ENCODE data around the gene ZNF598.

ZNF598 gene

DNA sequence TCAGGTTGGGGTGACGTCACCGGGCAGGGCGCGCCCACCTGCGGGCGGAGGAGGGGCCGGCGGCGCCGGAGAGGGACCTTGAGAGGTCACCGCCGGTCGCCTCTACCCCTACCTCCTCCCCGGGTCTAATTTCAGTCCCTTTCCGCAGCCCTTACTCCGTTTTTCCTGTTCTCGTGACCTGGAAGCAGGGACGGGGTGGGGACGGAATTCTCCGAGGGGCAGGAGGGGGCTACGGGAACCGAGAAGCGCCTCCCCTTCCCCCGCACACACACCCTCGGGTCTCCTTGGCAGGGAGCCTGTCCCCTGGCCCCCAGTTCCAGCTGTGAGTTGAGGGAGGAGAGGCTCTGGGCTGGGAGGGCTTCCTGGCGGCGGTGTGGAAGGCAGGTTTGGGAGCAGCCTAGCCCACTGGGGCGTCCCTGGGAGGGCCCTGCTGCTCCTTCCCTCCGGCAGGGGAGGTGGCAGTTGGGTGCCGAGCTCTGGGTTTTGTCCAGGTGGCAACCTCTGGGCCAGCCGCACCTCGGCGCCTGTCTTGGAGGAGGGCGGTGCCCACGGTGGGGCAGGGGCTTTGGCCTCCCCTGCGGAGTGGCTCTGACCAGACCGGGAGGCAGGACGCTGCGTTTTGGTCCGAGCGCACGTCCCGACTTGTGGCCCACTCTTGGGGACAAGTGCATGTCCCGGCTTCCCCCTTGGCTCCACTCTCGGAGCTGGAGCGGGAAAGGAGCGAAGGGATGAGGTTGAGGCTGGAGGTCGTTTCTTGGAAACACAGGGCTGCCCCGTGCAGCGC is 19.1 kb downstream of the ZNF598 start:
- H3K9ac ChIP-seq (ENCODE audit: low read depth, low read length) = no peak overlapping the region
- H3K4me3 ChIP-seq (ENCODE audit: low read depth in 1 of 2, low read length in 2 of 2) = no peak overlapping the region
- no peak overlapping the region for H2AFZ ChIP-seq (ENCODE audit: low read depth, low read length)
- TF ChIP-seq, protein P1, sequence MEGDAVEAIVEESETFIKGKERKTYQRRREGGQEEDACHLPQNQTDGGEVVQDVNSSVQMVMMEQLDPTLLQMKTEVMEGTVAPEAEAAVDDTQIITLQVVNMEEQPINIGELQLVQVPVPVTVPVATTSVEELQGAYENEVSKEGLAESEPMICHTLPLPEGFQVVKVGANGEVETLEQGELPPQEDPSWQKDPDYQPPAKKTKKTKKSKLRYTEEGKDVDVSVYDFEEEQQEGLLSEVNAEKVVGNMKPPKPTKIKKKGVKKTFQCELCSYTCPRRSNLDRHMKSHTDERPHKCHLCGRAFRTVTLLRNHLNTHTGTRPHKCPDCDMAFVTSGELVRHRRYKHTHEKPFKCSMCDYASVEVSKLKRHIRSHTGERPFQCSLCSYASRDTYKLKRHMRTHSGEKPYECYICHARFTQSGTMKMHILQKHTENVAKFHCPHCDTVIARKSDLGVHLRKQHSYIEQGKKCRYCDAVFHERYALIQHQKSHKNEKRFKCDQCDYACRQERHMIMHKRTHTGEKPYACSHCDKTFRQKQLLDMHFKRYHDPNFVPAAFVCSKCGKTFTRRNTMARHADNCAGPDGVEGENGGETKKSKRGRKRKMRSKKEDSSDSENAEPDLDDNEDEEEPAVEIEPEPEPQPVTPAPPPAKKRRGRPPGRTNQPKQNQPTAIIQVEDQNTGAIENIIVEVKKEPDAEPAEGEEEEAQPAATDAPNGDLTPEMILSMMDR (IDR thresholded peaks at IDR 0.05; ENCODE audit: borderline replicate concordance, extremely low read depth, low read length, poor library complexity, severe bottlenecking) = no peak
- DNase-seq (no peak), ATAC-seq (ENCODE audit: insufficient read depth, low read depth) (no peak)
- H3K9me3 ChIP-seq (ENCODE audit: insufficient read depth, low read length, severe bottlenecking) = no peaks in the 10 kb centered on the region
- H3K4me2 ChIP-seq (ENCODE audit: insufficient read depth, low read length) = no peak overlapping the region
- no peaks in the 10 kb centered on the region for H3K79me2 ChIP-seq (ENCODE audit: insufficient read depth, low read length)
- H4K20me1 ChIP-seq (ENCODE audit: insufficient read depth, low read length) = no peaks in the 10 kb centered on the region
- H3K4me1 ChIP-seq (ENCODE audit: insufficient read depth, low read length) = peaks cover under 1% of the 10 kb centered on the region; the same call in 1 of the 2 replicates
- H3K36me3 ChIP-seq (ENCODE audit: insufficient read depth, low read length) = peaks cover 9% of the 10 kb centered on the region
- H3K27ac ChIP-seq (ENCODE audit: low read length) = no peak overlapping the region
- H3K27me3 ChIP-seq (ENCODE audit: insufficient read depth, low read length, poor library complexity) = no peaks in the 10 kb centered on the region

DNA sequence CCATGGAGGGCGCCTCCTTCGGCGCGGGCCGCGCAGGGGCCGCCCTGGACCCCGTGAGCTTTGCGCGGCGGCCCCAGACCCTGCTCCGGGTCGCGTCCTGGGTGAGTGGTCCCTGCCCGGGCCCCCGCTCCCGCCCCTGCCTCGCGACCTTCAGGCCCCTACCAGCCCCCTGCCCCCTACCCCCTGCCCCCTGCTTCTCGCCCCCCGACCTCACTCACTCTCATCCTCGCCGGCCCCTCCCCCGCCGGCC is 19.6 kb downstream of the ZNF598 start:
- Histone ChIP-seq H3K4me1 (ENCODE audit: insufficient read depth, low read length) (peaks cover 6% of the 10 kb centered on the region), H3K4me2 (ENCODE audit: insufficient read depth, low read length) (no peak overlapping the region), H3K9ac (ENCODE audit: low read depth, low read length) (no peak overlapping the region), H3K4me3 (ENCODE audit: low read depth in 1 of 2, low read length in 2 of 2) (no peak overlapping the region), H4K20me1 (ENCODE audit: insufficient read depth, low read length) (no peaks in the 10 kb centered on the region), H3K79me2 (ENCODE audit: insufficient read depth, low read length) (peaks cover 3% of the 10 kb centered on the region), H3K36me3 (ENCODE audit: insufficient read depth, low read length) (peaks cover 13% of the 10 kb centered on the region), H3K27ac (ENCODE audit: low read length) (no peak overlapping the region), H3K27me3 (ENCODE audit: insufficient read depth, low read length, poor library complexity) (no peaks in the 10 kb centered on the region), H3K9me3 (ENCODE audit: insufficient read depth, low read length, severe bottlenecking) (no peaks in the 10 kb centered on the region), H2AFZ (ENCODE audit: low read depth, low read length) (no peak overlapping the region)
- no peak for TF ChIP-seq EZH2 (IDR thresholded peaks at IDR 0.05; ENCODE audit: borderline replicate concordance, low read depth, low read length, severe bottlenecking)
- TF ChIP-seq, protein P1 (IDR thresholded peaks at IDR 0.05; ENCODE audit: borderline replicate concordance, extremely low read depth, low read length, poor library complexity, severe bottlenecking) = no peak
- DNase-seq = no peak
- ATAC-seq (ENCODE audit: insufficient read depth, low read depth) = no peak

DNA sequence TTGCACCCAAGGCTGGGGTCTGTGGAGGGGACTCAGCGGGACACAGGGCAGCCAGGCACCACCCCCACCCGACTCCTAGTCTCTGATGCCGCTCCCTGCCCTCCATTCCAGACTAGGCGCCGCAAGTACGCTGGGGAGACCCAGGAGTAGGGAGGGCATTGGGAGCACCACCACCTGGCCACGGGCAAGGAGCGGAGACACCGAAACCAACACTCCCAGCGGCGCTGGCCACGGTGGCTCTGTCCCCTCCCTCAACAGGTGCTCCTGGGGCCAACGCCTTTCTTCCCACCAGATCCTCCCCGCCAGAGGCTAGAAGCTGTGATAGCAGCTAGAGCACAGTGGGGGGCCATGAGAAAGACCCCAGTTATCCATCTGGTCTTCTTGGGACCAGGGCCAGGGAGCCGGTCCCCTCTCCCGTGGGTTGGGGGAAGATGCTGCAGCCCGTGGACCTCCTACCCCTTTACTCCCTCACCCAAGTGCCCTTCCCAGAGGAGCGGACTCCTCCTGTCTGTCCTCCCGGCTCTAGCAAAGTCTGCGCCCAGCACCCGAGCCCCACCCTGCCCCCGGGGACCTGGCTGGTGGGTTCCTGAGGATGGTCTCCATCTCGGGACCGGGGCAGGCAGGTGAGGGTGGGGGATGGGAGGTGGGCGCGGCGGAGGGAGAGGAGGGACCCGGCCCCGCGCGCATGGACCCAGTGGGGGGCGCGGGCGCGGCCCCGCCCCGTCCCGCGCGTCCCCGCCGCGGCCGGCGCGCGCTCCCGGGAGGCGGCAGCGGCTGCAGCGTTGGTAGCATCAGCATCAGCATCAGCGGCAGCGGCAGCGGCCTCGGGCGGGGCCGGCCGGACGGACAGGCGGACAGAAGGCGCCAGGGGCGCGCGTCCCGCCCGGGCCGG is 20.2 kb downstream of the ZNF598 start, which contains the start of gene SYNGR3:
SYNGR3 (plus strand) TSS at position 762 of the 892 bp plus-strand sequence. CDS start 133 bp downstream, outside the sequence.
- ATAC-seq (ENCODE audit: insufficient read depth, low read depth) = no peak
- no peak within 1 kb of the TSS for H3K4me2 ChIP-seq (ENCODE audit: insufficient read depth, low read length)
- H3K9ac ChIP-seq (ENCODE audit: low read depth, low read length) = no peak within 1 kb of the TSS
- peaks cover 9% of the 10 kb centered on the region for H3K79me2 ChIP-seq (ENCODE audit: insufficient read depth, low read length)
- TF ChIP-seq, protein P1 (IDR thresholded peaks at IDR 0.05; ENCODE audit: borderline replicate concordance, extremely low read depth, low read length, poor library complexity, severe bottlenecking) = no peak
- TF ChIP-seq EZH2 (IDR thresholded peaks at IDR 0.05; ENCODE audit: borderline replicate concordance, low read depth, low read length, severe bottlenecking) = no peak
- H3K9me3 ChIP-seq (ENCODE audit: insufficient read depth, low read length, severe bottlenecking) = no peaks in the 10 kb centered on the region
- no peak within 1 kb of the TSS for H3K27ac ChIP-seq (ENCODE audit: low read length)
- H3K27me3 ChIP-seq (ENCODE audit: insufficient read depth, low read length, poor library complexity) = no peaks in the 10 kb centered on the region
- H3K4me1 ChIP-seq (ENCODE audit: insufficient read depth, low read length) = peaks cover 12% of the 10 kb centered on the region
- no peaks in the 10 kb centered on the region for H4K20me1 ChIP-seq (ENCODE audit: insufficient read depth, low read length)
- DNase-seq = no peak
- peaks cover 16% of the 10 kb centered on the region for H3K36me3 ChIP-seq (ENCODE audit: insufficient read depth, low read length)
- H2AFZ ChIP-seq (ENCODE audit: low read depth, low read length) = no peak within 1 kb of the TSS
- H3K4me3 ChIP-seq (ENCODE audit: low read depth in 1 of 2, low read length in 2 of 2) = no peak within 1 kb of the TSS

All from DND-41 (cell line).